Astrocyte of the cerebellum (primary cell): ENCODE results near the gene ADI1.

ENCODE experiments used
- DNase-seq: peaks from one replicate; pipeline ENCODE4 v3.0.0-alpha.2; 2011; ENCODE audit warnings: low read depth
- H3K4me3 ChIP-seq: 2 replicates; pipeline ENCODE4 v1.5.1; 2011; ENCODE audit warnings: mild to moderate bottlenecking, low read depth, low read length, moderate library complexity
- in situ Hi-C: cut with HindIII; loops from 2 replicates; pipeline ENCODE4 v1.10.0; 2017; ENCODE audit warnings: low sequenced_read_pairs
- TF ChIP-seq, protein P1 (sequence below): IDR thresholded peaks from 2 replicates; pipeline ENCODE4 v1.5.1; 2012; ENCODE audit warnings: low read length, low read depth, moderate library complexity, mild to moderate bottlenecking; ENCODE audit errors: missing control alignments

The ADI1 gene

GRCh38 chr2:3536682-3537632 lies 17.6 kb upstream of the ADI1 start:
- TF ChIP-seq, protein P1, sequence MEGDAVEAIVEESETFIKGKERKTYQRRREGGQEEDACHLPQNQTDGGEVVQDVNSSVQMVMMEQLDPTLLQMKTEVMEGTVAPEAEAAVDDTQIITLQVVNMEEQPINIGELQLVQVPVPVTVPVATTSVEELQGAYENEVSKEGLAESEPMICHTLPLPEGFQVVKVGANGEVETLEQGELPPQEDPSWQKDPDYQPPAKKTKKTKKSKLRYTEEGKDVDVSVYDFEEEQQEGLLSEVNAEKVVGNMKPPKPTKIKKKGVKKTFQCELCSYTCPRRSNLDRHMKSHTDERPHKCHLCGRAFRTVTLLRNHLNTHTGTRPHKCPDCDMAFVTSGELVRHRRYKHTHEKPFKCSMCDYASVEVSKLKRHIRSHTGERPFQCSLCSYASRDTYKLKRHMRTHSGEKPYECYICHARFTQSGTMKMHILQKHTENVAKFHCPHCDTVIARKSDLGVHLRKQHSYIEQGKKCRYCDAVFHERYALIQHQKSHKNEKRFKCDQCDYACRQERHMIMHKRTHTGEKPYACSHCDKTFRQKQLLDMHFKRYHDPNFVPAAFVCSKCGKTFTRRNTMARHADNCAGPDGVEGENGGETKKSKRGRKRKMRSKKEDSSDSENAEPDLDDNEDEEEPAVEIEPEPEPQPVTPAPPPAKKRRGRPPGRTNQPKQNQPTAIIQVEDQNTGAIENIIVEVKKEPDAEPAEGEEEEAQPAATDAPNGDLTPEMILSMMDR: peak; percentile 56
- peak overlapping the region; percentile 35 for H3K4me3 ChIP-seq
- in situ Hi-C loops: no loop called here
- DNase-seq: no peak

GRCh38 chr2:3535794-3536681 lies 16.7 kb upstream of the ADI1 start:
- in situ Hi-C loops: no loop called here
- peak overlapping the region; percentile 35 for H3K4me3 ChIP-seq
- DNase-seq: peak; percentile 78
- TF ChIP-seq, protein P1: no peak

GRCh38 chr2:3535467-3535793 lies 16.1 kb upstream of the ADI1 start:
- in situ Hi-C loops: no loop called here
- TF ChIP-seq, protein P1: no peak
- H3K4me3 ChIP-seq: peak overlapping the region; percentile 35

DNA sequence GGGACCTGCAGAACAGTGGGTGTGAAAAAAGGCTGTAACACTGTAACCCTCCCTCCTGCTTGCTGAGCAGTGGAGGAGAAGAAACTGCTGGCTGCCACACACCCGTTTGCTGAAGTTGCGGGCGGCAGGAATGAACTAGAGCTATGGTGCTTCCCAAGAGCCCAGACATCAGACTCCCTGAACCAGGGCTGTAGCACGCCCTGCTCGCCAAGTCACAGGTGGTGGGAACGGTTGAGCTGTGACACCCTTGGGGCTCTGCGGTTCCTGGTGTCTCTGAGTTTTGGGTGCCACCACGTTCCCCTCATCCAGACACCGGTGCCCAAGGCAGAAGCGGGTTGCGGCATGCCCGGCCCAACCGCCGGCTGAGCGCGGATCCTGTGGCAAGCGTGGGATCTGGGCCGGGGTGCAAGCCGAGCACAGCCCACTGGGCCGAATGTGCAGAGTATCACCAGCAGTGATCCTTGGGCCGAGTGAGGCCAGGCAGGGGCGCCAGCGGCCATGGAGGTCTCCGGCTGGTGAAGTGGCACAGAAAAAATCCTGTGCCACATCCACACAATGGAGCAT lies 15.0 kb upstream of the ADI1 start:
- TF ChIP-seq, protein P1: no peak
- in situ Hi-C loops: no loop called here
- no peak overlapping the region for H3K4me3 ChIP-seq
- no peak for DNase-seq

More at GRCh38 chr2:3535467-3535793, 16.1 kb upstream of the ADI1 start:
- DNase-seq: no peak

DNA sequence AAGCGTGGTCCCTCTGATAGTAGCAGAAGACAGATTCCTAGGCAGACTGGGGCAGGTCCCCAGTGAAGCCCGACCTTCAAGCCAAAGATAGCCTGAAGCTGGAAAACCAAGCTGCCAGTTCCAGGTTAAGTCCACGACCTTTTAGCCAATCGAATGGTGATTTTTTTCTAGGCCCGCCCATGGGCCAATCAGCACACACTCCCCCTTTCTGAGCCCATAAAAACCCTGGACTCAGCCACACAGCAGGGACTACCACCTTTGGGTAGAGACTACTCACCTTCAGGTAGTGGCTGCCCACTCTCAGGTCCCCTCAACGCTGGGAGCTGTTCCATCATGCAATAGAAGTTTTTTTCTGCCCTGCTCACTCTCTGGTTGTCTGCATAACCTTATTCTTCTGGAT lies 14.5 kb upstream of the ADI1 start:
- no peak overlapping the region for H3K4me3 ChIP-seq
- no peak for DNase-seq
- TF ChIP-seq, protein P1: no peak
- in situ Hi-C loops: no loop called here

GRCh38 chr2:3532941-3533340 lies 13.6 kb upstream of the ADI1 start:
- in situ Hi-C loops: no loop called here
- TF ChIP-seq, protein P1: no peak

More at GRCh38 chr2:3532941-3533340, 13.6 kb upstream of the ADI1 start:
- no peak for DNase-seq
- H3K4me3 ChIP-seq: no peak overlapping the region
